ENCODE data around the gene DOCK10.

GRCh38 chr2:225002656-225003045, 39.6 kb downstream of the DOCK10 start:
- no peak for TF ChIP-seq CTCF (IDR thresholded peaks at IDR 0.05)
- TF ChIP-seq POLR2A (IDR thresholded peaks at IDR 0.05): no peak

Data from vagina (tissue), 2 donors.